PC-3 (cell line): ENCODE measurements around the gene GPC5.

Source experiments
- EZH2 ChIP-seq: fragments of 300-600 bp; sonication (generic); IDR thresholded peaks from one replicate; pipeline ENCODE4 v1.6.1; 2017; ENCODE audit warnings: antibody characterized with exemption, mild to moderate bottlenecking, low read length; ENCODE audit not compliant: unreplicated experiment
- TF ChIP-seq, protein P1 (sequence below): fragments of 300-600 bp; sonication (generic); conservative IDR thresholded peaks from 2 replicates; pipeline ENCODE4 v1.5.1; 2017; ENCODE audit warnings: antibody characterized with exemption, low read depth, mild to moderate bottlenecking, low read length

DNA sequence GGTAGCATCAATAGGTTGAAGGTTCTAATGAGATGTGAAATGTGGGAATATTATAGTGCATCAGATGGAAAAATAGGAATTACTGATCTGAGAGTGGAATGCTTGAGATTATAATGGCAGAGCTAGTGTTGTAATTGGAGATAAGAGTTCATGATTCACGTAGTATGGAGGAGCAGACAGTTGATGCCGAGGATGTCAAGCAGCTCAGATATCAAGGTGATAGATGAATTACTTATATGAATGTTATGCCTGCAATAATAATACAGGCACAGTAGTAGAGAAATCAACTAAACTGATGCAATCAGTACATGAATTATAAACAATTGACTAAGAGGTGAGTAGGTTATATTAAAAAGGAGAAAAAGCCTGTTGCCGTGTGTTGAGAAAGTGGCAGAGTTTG is 1035.0 kb downstream of the GPC5 start:
- TF ChIP-seq, protein P1, sequence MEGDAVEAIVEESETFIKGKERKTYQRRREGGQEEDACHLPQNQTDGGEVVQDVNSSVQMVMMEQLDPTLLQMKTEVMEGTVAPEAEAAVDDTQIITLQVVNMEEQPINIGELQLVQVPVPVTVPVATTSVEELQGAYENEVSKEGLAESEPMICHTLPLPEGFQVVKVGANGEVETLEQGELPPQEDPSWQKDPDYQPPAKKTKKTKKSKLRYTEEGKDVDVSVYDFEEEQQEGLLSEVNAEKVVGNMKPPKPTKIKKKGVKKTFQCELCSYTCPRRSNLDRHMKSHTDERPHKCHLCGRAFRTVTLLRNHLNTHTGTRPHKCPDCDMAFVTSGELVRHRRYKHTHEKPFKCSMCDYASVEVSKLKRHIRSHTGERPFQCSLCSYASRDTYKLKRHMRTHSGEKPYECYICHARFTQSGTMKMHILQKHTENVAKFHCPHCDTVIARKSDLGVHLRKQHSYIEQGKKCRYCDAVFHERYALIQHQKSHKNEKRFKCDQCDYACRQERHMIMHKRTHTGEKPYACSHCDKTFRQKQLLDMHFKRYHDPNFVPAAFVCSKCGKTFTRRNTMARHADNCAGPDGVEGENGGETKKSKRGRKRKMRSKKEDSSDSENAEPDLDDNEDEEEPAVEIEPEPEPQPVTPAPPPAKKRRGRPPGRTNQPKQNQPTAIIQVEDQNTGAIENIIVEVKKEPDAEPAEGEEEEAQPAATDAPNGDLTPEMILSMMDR, result no peak
- TF ChIP-seq EZH2, result no peak
